Mesodermal cell (in vitro differentiated cells): ENCODE data around the gene WDR49.

ENCODE experiments used
- H3K27ac ChIP-seq: 2 replicates; pipeline ENCODE4 v1.7.0; 2013; ENCODE audit warnings: mild to moderate bottlenecking, low read depth, low read length, moderate library complexity; ENCODE audit not compliant: severe bottlenecking
- H3K36me3 ChIP-seq: 2 replicates; pipeline ENCODE4 v1.7.1; 2013; ENCODE audit warnings: mild to moderate bottlenecking, low read length, moderate library complexity; ENCODE audit not compliant: control insufficient read depth, insufficient read depth
- H3K4me1 ChIP-seq: one replicate; pipeline ENCODE4 v1.7.1; 2013; ENCODE audit warnings: mild to moderate bottlenecking, low read length; ENCODE audit not compliant: insufficient read depth, control insufficient read depth, poor library complexity, severe bottlenecking
- H3K4me3 ChIP-seq: 2 replicates; pipeline ENCODE4 v1.7.0; 2013; ENCODE audit warnings: low read length, control low read depth, mild to moderate bottlenecking; ENCODE audit not compliant: insufficient read depth, poor library complexity, severe bottlenecking; ENCODE audit errors: extremely low read depth
- H3K9me3 ChIP-seq: 2 replicates; pipeline ENCODE4 v1.7.1; 2013; ENCODE audit warnings: mild to moderate bottlenecking, low read length, moderate library complexity; ENCODE audit not compliant: control insufficient read depth
- WGBS, 2 experiments: methylation state at CpG; one replicate each; pipeline ENCODE4 v1.1.5; 2013; ENCODE audit warnings: missing lambda C conversion rate in 2 of 2; ENCODE audit not compliant: insufficient coverage in 2 of 2; 5-methylcytosine and 5-hydroxymethylcytosine counted together

WDR49 gene

GRCh38 chr3:167668651-167669050 lies 14.9 kb upstream of the WDR49 start:
- Histone ChIP-seq H3K4me1 (no peaks in the 10 kb centered on the region), H3K4me3 (no peak overlapping the region), H3K27ac (no peak overlapping the region), H3K9me3 (no peaks in the 10 kb centered on the region), H3K36me3 (peaks cover 11% of the 10 kb centered on the region)
- 71% methylated on average over 1 of the region's 1 CpG; no CpG with 5 or more reads in 1 of the 2 experiments for WGBS, 2 experiments

DNA sequence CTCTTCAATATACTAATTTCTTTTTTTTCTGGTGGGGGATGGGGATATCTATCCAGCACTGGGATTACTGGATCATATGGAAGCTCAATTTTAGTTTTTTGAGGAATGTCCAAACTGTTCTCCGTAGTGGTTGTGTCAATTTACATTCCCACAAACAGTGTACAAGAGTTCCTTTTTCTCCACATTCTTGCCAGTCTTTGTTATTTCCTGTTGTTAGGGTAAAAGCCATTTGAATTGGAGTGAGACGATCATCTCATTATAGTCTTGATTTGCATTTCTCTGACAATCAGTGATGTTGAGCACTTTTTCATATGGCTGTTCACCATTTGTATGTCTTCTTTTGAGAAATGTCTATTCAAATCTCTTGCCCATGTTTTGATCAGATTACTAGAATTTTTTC lies 12.8 kb upstream of the WDR49 start:
- H3K27ac ChIP-seq, result peak overlapping the region; percentile 36
- H3K9me3 ChIP-seq, result no peaks in the 10 kb centered on the region
- WGBS, 2 experiments, result 83 to 91% methylated on average over 1 of the region's 2 CpGs
- H3K4me1 ChIP-seq, result no peaks in the 10 kb centered on the region
- H3K36me3 ChIP-seq, result no peaks in the 10 kb centered on the region
- H3K4me3 ChIP-seq, result no peak overlapping the region

DNA sequence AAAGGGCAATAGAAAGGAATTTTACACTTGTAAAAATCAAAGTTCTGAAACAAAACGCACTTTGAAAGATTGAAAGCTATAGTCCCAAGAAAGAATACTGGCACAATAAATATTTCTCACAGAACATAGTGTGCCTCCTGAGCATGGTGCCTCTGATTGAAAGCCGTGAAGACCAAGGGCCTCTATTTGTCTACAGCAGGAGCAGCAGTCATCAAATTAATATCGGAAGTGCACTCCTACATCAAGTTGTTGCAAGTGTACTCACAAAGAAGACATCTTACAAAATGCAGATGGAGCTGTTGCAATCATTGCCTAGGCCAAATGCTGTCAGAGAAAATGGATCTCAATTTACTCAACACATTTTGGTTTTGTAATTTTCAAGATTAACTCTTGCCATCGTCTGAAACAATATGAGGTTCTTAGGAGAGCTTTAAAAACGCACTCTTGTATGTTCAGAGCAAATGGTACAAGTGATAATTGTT lies 9.2 kb upstream of the WDR49 start:
- WGBS, 2 experiments, result 87 to 96% methylated on average over 3 to 4 of the region's 5 CpGs
- Histone ChIP-seq H3K4me1 (no peaks in the 10 kb centered on the region), H3K4me3 (no peak overlapping the region), H3K36me3 (no peaks in the 10 kb centered on the region), H3K9me3 (no peaks in the 10 kb centered on the region), H3K27ac (no peak overlapping the region)

DNA sequence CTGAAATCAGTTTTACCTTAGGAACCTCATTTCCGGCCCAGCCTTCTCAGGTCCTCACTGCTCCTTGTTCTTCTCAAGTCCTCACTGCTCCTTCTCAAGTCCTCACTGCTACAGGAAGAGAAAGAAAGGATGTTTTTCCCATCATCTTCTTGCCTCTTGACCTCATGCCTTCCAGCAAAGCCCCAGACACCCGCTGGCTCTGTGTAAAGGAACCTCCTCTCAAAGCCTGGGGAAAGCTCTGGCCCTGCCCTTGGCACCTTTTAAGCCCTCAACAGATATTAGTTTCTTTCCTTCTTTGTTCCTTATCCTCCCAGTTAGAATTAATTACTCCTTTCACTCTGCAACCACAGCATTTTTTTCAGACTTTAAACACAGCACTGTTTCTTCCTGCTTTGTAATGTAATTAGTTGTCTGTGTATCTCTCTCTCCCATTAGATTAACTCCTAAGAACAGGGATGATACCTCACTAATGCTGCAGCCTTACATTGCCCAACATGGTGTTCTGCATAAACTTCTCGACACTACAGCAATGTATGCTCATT lies 4.0 kb upstream of the WDR49 start:
- Histone ChIP-seq H3K4me1 (no peaks in the 10 kb centered on the region), H3K4me3 (no peak overlapping the region), H3K27ac (no peak overlapping the region), H3K36me3 (no peaks in the 10 kb centered on the region), H3K9me3 (no peaks in the 10 kb centered on the region)
- 25 to 56% methylated on average over 1 of the region's 3 CpGs for WGBS, 2 experiments

DNA sequence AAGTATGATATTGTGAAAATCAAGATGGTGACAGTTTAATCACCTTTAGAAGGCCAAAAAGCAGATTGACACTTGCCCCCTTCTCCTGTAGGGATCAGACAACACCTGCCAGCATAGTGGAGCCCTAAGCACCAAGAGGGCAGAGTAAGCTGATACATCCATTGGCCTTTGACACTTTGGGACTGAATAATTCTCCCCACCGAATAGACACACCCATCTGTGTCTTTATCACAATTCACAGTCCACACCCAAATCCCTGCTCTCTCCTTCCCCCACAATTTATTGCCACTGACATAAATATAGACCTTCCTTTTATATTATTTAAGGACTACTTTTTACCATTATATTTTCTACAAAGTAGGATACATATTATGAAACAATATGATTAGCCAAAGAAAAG lies 3.1 kb upstream of the WDR49 start:
- 75 to 89% methylated on average over 1 of the region's 1 CpG for WGBS, 2 experiments
- Histone ChIP-seq H3K4me1 (no peaks in the 10 kb centered on the region), H3K9me3 (no peaks in the 10 kb centered on the region)

GRCh38 chr3:167653155-167653554 lies 587 bp downstream of the WDR49 start:
- no peaks in the 10 kb centered on the region for H3K36me3 ChIP-seq
- H3K27ac ChIP-seq, result no peak overlapping the region
- H3K4me3 ChIP-seq, result no peak overlapping the region
- H3K9me3 ChIP-seq, result no peaks in the 10 kb centered on the region
- no peaks in the 10 kb centered on the region for H3K4me1 ChIP-seq
- WGBS, 2 experiments, result 67 to 79% methylated on average over 1 of the region's 1 CpG

More for the DNA sequence above, 3.1 kb upstream of the WDR49 start:
- no peak overlapping the region for H3K27ac ChIP-seq
- no peaks in the 10 kb centered on the region for H3K36me3 ChIP-seq
- H3K4me3 ChIP-seq, result no peak overlapping the region

DNA sequence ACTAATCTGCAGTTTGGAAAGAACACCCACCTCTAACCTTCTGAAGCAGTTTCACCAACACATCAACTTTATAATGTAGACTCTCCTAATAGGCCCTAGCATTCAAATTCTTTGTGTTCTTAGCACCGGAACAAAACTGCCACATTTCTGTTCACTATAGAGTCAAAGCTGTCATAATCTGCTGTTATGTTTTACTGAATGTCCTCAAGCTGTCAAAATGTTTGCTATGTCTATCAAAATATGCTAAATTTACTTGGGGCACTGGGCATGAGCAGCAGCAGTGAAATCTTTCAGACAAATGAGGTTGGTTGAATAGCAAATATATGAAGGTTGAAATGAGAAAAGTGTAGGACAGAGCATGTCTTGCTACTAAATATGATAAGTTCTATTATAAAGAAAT lies 1.9 kb downstream of the WDR49 start:
- 100% methylated on average over 1 of the region's 1 CpG for WGBS, 2 experiments

DNA sequence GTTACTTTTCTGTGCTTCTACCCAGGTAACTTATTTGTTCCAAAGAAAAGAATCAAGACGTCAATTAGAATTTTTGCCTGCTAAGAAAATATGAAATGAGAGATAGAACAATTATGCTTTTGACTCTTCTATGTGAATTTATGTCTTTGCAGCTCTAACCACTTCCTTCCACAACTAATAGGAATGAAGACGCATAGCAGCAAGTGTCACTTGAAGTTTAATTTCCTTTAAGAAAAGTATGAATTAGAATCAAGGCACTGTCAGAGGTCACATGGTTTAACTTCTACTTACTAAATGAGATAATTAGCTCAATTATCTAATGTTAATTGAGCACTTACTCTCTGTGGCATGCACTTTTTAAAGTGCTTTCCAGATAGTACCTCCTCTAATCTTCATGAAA lies 3.3 kb downstream of the WDR49 start:
- no peak overlapping the region for H3K27ac ChIP-seq
- H3K36me3 ChIP-seq, result no peaks in the 10 kb centered on the region
- no CpG with 5 or more reads among the region's 2 CpGs for WGBS, 2 experiments

More for the DNA sequence above, 1.9 kb downstream of the WDR49 start:
- Histone ChIP-seq H3K4me1 (no peaks in the 10 kb centered on the region), H3K4me3 (no peak overlapping the region), H3K27ac (no peak overlapping the region), H3K36me3 (no peaks in the 10 kb centered on the region), H3K9me3 (no peaks in the 10 kb centered on the region)

DNA sequence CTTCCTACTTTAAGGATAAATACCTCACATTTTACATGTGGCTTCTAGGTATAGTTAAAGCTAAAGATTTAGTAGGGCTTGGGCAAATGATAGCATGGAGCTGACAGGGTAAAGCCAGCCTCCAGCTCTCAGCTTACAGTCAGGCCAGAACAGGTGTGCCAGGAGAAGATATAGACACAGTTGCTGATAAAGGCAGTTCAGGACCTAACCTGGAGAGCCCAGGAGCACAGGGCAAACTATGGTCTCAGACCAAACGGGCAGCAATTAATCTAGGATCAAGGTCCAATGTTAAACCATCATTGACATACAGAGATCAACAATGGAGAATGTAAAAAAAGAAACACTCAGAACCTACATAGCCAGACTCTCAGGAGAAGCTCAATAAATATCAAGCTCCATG lies 4.0 kb downstream of the WDR49 start:
- no peaks in the 10 kb centered on the region for H3K36me3 ChIP-seq
- H3K9me3 ChIP-seq, result no peaks in the 10 kb centered on the region
- H3K4me3 ChIP-seq, result no peak overlapping the region
- WGBS, 2 experiments, result 75% methylated on average over 1 of the region's 1 CpG; no CpG with 5 or more reads in 1 of the 2 experiments
- H3K27ac ChIP-seq, result no peak overlapping the region
- H3K4me1 ChIP-seq, result no peaks in the 10 kb centered on the region

More for the DNA sequence above, 3.3 kb downstream of the WDR49 start:
- Histone ChIP-seq H3K4me3 (no peak overlapping the region), H3K4me1 (no peaks in the 10 kb centered on the region), H3K9me3 (no peaks in the 10 kb centered on the region)

- WGBS, 2 experiments, result no CpG with 5 or more reads among the region's 1 CpG
- H3K9me3 ChIP-seq, result peaks cover 3% of the 10 kb centered on the region
- H3K27ac ChIP-seq, result no peak overlapping the region
- no peaks in the 10 kb centered on the region for H3K36me3 ChIP-seq
- H3K4me3 ChIP-seq, result no peak overlapping the region
- no peaks in the 10 kb centered on the region for H3K4me1 ChIP-seq
Measured at GRCh38 chr3:167644611-167645010, 9.1 kb downstream of the WDR49 start.

- Histone ChIP-seq H3K36me3 (no peaks in the 10 kb centered on the region), H3K4me1 (no peaks in the 10 kb centered on the region), H3K27ac (no peak overlapping the region), H3K9me3 (no peaks in the 10 kb centered on the region), H3K4me3 (no peak overlapping the region)
- 96% methylated on average over 4 of the region's 5 CpGs; no CpG with 5 or more reads in 1 of the 2 experiments for WGBS, 2 experiments
Measured at GRCh38 chr3:167631471-167631870, 22.3 kb downstream of the WDR49 start.
